ENCODE measurements around the gene CHN2.

GRCh38 chr7:29356631-29357030 is 162.1 kb downstream of the CHN2 start:
- TF ChIP-seq CTCF (conservative IDR thresholded peaks at IDR 0.05; ENCODE audit: low read depth, low read length) = no peak
- TF ChIP-seq EZH2 (IDR thresholded peaks at IDR 0.05; ENCODE audit: low read length, unreplicated experiment) = no peak
- no peak for TF ChIP-seq EZH2phosphoT487 (IDR thresholded peaks at IDR 0.05; ENCODE audit: borderline replicate concordance, low read length)
